NB4 (cell line): ENCODE measurements around the gene CYLD.

Experiments used
- CTCF ChIP-seq: IDR thresholded peaks from one replicate; pipeline ENCODE4 v1.5.1; 2012; ENCODE audit warnings: low read depth, low read length
- MYC ChIP-seq: IDR thresholded peaks from 2 replicates; pipeline ENCODE4 v1.6.1; 2011; ENCODE audit warnings: low read depth, low read length
- POLR2A ChIP-seq: IDR thresholded peaks from 2 replicates; pipeline ENCODE4 v1.6.1; 2011; ENCODE audit warnings: mild to moderate bottlenecking; ENCODE audit not compliant: insufficient read length; ENCODE audit errors: extremely low read depth

GRCh38 chr16:50801036-50801435 is 59.1 kb downstream of the CYLD start:
- TF ChIP-seq POLR2A, result no peak
- TF ChIP-seq CTCF, result no peak
- TF ChIP-seq MYC, result no peak
